HEK293 (cell line): ENCODE results near the gene DNAH6.

Experiments
- ZNF24 ChIP-seq: fragments of 450-650 bp; formaldehyde crosslinking; IDR thresholded peaks from 2 replicates; pipeline ENCODE4 v1.5.1; 2016; ENCODE audit warnings: missing biosample characterization, missing genetic modification characterization
- ZNF639 ChIP-seq: fragments of 450-650 bp; formaldehyde crosslinking; IDR thresholded peaks from 2 replicates; pipeline ENCODE4 v1.5.1; 2016; ENCODE audit warnings: missing biosample characterization, missing genetic modification characterization
- TF ChIP-seq, protein P1 (sequence below): fragments of 450-650 bp; formaldehyde crosslinking; IDR thresholded peaks from 2 replicates; pipeline ENCODE4 v1.5.1; 2017; ENCODE audit warnings: missing biosample characterization, mild to moderate bottlenecking, missing genetic modification characterization, moderate library complexity

DNA sequence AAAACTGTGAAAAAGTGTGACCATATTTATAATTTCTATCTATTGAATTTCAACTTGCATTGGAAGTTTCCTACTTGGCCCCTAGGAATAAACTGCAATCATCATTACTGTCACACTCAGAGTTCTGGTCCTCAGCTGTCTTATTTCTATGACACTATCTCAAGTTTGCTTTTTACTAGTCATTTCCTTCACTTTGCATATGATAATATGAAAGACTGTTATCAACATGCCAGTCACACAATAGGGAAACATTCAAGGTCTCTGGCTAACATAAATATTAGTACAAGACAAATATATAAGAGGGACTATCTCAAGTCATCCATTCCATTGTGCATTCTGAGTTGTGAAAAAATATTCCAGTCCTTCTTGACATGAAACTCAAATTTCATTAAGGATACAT lies 28.7 kb downstream of the DNAH6 start:
- TF ChIP-seq ZNF639 (tag by site-specific recombination): no peak
- no peak for TF ChIP-seq ZNF24 (tag by site-specific recombination)
- TF ChIP-seq, protein P1, sequence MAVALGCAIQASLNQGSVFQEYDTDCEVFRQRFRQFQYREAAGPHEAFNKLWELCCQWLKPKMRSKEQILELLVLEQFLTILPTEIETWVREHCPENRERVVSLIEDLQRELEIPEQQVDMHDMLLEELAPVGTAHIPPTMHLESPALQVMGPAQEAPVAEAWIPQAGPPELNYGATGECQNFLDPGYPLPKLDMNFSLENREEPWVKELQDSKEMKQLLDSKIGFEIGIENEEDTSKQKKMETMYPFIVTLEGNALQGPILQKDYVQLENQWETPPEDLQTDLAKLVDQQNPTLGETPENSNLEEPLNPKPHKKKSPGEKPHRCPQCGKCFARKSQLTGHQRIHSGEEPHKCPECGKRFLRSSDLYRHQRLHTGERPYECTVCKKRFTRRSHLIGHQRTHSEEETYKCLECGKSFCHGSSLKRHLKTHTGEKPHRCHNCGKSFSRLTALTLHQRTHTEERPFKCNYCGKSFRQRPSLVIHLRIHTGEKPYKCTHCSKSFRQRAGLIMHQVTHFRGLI (tag by site-specific recombination): no peak
